HG03039 (cell line): ENCODE results near the gene KDM3B.
"Not testable (repeated sequence)": the region's sequence is repeated elsewhere in the genome, so short reads cannot be mapped to it uniquely, and the experiment has no call there.

Experiments
- ATAC-seq: cut with Tn5 transposase; IDR thresholded peaks from one replicate; pipeline ENCODE4 v1.9.1; 2021; ENCODE audit warnings: mild to moderate bottlenecking, moderate library complexity; ENCODE audit not compliant: unreplicated experiment

The KDM3B gene

DNA sequence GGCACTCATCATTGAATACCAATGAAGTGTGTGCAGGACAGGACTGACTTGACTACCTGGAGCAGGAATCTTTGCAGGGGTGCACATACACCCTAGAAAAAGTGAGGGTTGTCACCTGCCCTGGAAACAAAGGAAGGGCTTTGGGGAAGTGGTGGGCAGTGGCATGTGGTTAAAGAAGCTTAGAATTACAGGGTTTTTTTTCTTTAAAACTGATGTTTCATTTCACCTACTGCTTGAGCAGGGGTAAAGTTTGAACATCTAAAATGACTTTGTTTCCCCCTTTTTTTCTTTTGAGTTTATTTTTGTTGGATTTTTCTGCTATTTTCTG lies 2.0 kb upstream of the KDM3B start:
- no peak for ATAC-seq

DNA sequence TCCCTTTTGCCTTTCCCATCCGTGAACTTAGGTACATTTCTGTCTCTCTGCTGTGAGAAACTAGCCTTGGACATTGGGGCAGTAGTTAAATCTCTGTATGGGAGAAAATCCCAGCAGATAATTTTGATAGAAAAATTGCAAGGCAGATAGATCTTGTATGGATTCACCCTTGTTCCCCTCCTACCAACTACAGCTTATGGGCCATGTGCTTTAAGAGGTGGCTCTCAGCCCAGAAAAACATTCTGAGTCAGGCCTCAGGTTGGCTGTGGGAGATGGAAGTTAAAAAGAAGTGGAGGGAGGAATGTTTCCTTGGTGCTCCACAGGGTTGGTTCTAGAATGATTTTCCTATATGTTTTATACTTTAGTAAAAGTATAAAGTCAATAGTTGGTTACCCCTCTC lies 1.4 kb upstream of the KDM3B start:
- ATAC-seq, result no peak

DNA sequence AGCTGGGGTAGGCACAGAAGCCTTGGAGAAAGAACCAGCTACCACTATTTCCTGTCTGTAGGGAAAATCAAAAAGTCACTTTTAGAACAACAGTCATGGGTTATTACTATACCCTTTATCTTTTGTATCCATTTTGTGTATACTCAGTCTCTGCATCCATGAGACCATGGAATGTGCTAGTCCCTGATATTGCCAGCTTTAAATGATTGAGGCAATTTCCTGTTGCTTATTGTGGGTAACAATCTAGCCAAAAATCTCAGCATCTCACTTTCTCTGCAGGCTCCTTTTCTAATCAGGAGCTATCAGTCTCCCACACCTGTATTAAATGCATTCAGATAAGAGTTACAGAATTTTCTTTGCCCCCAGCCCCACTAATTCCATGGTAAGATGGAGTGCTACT lies 968 bp upstream of the KDM3B start:
- ATAC-seq, result no peak

DNA sequence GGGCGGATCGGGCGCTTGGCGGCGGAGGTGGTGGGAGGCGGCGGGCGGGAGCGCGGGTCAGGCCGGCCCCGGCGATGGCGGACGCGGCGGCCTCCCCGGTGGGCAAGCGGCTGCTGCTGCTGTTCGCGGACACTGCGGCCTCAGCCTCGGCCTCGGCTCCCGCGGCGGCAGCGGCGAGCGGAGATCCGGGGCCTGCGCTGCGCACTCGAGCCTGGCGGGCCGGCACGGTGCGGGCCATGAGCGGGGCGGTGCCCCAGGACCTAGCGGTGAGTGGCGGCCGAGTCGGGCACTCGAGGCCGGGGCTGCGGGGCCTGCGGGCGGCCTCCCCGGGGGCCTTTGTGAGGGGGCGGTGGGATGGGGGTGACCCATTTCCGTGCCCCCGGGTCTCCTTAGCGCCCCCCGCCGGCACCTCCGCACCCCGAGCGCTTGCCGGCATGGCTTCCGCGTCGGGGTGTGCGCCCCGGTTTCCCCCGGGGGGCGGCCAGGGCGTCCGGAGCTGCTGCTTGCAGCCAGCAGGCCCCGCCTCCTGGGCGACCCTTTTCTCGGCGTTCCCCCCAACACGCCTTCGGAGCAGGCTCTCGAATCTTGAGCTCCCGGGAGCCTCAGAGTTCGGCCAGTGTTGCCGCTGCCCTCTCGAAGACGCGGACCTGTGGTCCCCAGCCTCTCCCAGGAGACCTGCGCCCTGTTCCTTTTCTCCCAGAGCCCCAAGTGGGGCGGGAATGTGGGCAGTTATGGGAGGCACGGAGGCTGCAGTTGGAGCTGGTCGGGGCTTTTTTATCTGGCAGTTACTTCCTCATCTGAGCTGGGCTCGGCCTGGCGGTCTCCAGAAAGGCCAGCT lies 456 bp downstream of the KDM3B start:
- peak; percentile 37 for ATAC-seq

DNA sequence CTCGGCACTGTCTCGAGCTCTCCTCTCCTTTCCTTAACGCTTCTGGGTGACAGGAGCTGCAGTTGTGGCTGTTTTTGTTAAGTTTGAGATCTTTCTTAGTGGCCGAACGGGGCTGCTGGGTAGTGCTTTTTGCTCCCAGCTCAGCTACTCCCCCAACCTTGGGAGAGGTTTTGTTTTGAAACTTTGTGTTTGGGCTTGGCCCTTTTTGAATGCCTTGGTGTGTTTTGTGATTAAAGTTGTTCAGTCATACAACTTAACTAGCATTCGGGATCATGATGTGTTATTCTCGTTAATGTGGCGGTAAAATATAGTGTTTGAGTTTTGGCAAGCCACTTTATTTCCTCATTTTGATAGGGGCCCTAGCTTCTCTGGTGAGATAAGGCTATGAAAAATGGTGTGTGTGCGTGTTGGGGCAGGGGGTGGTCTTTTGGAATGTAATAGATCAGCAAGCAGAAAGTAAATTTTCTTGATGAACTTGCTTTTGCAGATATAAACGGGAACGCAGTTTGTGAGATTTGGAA lies 1.1 kb downstream of the KDM3B start:
- no peak for ATAC-seq

DNA sequence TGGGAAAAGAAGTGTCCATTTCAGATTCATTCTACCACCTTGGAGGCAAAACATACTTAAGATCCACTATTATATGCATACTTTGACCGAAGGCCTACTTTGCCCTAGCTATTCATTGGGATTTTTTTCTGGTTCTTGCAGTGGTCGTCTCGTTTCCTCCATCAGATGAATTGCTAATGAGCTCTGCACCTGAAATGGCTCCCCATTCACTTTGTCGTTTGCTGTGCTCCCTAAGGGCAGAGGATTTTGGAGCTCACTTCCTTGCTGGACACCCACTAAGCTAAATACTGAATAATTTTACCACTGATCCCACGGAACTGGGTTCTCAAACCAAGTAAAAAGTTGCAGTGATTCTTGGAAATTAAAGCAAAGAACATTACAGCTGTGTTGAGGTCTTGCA lies 1.9 kb downstream of the KDM3B start:
- no peak for ATAC-seq

DNA sequence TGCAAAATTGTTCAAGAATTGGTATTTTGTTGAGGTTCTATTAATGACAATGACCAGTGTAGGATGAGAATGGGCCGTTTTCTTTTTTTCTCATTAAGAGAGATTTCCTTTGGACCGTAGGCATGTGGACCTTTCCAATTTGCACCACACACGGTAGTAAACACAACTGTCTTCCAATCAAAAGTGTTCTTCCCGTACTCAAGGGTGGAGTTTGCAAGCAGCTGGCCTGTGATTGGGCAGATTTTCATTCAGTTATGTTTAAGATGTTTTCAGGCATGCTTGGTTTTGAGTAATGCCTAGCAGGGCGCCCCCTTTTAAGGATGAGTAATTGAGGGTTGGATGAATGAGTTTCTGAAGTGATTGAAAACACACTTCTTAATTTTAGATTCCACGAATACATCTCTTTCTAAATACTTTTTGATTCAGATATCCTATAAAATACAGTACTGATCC lies 2.5 kb downstream of the KDM3B start:
- peak; percentile 37 for ATAC-seq

DNA sequence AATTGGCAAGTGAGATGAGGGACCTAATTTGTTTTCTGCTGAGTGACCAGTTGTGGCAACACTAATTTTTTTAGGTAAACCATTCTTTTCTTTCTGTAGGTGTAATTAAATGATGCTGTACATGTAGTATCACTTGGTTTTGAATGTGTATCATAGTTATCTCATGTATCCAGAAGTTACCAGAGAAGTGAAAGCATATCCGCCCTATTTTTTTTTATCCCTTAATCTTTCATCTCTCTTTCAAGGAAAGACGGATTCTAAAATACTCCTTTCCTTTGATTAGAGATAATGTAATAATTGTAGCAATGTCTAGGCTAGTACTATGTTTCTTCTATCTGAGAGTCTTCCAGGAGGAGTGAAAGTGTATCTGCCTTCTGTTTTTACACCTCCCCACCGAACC lies 7.1 kb downstream of the KDM3B start:
- no peak for ATAC-seq

DNA sequence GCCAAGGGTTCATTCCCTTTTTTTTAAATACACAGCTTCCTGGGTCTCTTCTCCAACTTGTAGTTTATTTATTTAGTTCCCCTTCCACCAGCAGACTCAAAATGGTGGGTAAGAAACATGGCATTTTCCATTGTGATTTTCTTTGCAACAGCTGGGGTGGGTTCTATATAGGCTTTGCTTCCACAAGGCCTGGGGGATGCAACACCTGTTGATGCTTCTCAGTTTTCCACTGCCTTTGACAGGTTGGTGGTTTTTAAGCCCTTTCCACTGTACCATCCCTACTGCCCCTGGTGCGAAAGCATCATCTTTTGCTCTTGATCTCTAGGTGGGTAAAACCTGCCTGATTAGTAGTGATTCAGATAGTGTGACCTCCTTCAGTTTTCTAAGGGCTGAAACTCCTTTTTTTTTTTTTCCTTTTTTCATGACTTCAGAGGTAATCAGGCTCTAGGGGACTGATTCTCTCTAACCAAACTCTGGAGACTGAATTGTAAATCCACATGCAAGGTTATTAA lies 8.5 kb downstream of the KDM3B start:
- no peak for ATAC-seq

DNA sequence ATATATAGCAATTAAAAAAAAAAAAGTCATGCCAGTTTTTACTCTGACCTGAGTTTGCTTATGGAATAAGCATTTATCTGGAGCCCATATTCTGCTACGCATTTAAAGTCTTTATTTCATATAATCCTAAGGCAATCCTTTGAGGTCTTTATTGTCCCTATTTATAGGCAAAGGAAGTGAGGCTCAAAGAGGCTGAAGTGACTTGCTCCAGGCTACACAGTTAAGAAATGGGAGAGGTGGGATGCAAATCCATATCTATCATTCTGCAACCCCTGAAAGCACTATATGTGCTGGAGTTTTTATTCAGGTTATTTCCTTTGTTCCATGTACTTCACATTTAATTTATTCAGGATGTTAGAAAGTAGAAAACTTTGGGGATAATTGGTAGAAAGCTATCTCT lies 12.1 kb downstream of the KDM3B start:
- ATAC-seq, result no peak

DNA sequence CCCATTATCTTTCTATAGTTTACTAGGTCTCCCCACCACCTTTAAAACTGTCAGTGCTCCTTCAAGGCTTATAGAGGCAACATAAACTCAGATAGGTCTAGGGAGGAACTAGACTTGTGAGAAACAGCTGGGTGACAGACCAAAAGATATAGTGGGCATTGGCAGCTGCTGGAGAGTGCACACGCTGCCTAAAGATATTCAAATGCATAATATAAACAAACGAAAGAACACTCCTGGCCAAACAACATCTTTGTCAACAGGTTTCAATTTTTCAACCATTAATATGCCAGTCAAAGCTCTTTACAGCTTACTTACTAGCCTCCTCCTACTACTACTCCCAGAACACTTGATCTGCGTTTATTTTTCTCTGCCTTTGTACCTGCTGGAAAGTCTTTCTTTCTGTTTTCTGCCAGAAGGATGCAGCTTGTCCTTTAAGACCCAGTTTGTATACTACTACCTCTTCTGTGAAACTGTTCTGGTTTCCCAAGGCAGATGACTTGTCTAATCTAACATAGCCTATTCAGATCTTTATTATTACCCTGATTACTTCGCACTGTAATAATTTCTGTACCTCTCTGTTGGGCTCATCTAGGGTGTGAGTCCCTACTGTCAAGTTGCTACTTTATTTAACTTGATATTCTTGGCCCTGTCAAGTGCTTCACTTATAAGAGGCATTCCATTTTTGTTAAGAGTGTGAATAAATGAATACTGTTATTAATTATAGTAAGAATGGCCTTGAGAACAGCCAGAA lies 14.3 kb downstream of the KDM3B start:
- no peak for ATAC-seq

DNA sequence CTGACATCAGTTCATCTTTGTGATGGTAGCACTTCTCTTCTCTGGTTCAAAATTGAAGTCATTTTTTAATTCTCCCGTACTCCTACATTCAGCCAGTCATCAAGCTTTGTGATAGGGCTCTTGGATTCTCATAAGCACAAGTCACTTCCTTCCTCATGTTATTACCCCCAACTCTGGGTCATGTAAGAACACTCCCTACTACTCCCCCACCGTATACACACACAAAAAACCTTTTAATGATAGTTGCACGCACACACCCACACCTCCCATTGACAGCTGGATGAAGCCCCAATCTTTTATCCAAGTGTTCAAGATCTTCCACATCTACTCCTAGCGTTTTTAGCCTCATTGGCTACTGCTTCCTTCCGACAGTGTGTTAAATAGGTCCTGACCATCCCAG lies 16.8 kb downstream of the KDM3B start:
- ATAC-seq, result no peak

DNA sequence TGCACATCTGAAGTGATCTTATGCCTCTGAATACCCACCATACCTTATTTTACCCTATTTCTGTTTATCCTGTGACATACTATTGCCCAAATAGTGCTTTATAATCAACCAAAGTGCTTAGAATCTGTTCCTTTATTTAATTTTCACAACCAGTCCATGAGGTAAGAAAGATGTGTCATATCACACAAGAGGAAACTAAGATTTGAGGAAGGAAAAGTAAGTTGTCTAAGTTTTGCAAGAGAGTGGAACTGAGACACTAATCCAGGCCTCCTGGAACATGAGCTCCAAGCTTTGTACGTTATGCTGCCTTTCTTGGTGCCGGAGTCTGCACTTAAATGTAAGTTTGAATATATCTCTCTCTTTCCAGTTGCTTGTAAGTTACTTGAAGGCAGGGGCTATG lies 17.2 kb downstream of the KDM3B start:
- no peak for ATAC-seq

DNA sequence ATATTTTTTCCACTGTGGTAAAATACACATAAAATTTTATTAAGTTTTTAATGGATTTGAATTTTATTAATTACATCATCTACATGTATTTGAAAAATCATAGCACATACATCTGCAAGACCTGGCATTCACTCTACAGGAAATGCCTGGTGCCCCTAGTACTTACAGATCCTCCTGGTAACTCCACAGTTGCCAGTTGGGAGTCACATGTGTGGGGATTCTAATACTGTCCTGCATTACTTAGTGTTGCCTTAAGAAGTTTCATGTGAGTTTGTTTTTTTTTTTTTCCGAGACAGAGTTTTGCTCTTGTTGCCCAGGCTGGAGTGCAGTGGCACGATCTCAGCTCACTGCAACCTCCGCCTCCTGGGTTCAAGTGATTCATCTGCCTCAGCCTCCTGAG lies 18.1 kb downstream of the KDM3B start:
- ATAC-seq, result no peak

DNA sequence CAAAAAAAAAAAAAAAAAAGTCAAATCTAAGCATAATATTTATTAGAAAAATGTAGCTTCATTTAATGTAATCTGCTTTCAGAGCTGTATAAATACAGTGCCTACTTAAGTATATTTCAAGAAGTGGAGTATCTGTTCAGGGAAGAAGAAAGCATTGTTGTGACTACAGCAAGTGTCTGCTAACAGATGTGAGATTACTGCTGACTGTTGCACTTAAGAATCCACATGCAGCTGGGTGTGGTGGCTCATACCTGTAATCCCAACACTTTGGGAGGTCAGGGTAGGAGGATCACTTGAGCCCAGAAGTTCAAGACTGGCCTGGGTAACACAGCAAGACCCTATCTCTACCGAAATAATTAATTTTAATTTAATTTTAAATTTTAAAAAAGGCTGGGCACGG lies 19.0 kb downstream of the KDM3B start:
- no peak for ATAC-seq

DNA sequence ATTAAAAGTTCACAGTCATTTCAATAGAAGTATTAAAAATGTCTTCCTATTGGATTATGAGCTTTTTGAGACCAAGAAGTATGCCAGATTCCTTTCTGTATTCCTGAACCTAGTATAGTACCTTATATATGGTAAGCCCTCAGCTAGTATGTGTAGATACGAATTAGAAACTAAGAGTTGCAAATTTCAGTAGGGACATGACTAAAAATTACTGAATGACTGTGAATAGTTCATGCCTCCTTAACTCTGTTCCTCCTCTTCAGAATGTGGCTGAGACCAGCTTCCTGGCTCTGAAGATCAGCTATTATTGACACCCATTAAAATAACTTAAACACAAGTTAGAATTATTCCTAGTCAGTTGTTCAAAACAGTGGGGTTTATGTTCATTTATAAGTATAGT lies 19.7 kb downstream of the KDM3B start:
- ATAC-seq, result peak; percentile 54

DNA sequence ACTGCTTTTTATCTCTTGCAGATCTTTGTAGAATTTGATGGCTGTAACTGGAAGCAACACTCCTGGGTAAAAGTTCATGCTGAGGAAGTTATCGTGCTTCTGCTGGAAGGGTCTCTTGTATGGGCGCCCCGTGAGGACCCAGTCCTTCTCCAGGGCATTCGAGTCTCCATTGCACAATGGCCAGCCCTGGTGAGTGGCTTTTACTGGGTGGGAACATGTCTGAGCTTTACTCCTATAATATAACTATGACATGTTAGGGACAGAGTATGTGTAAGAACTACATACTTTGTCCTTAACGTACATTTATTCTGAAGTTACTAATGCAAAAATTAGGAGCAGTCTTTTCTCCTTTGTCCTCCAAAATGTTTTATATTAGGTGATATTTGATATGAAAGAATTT lies 20.2 kb downstream of the KDM3B start:
- no peak for ATAC-seq

DNA sequence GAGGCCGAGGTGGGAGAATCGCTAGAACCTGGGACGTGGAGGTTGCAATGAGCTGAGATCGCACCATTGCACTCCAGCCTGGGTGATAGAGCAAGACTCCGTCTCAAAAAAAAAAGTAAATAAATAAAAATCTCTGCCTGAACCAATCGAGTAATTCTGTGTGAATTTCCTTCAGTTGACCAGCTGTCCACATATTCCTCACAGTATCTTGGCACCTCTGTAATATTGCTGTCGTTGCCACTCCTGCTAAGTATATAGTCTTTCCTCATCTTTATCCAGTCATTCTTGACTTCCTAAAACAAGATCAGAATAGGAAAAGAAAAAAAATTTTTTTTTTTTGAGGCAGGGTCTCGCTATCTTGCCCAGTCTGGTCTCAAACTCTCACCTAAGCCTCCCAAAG lies 29.9 kb downstream of the KDM3B start:
- ATAC-seq, result no peak

DNA sequence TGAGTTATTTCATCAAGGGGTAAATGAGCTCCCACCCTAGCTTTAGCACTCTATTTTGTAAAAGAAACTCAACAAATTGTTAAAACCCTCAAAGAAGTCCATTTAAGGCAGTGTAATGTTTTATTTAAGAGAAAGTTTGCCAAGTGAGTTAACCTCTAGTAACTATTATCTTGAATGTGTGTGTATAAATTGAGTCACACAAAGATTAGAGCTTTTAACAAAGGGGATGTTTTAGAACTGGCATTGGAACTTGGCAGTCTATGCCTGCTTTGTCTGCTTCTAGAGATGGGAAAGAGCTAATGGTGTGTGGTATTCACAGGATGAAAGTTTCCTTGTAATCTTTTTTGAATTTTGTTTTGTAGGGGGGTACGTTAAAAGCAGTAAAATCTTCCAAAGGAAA lies 33.2 kb downstream of the KDM3B start:
- no peak for ATAC-seq

DNA sequence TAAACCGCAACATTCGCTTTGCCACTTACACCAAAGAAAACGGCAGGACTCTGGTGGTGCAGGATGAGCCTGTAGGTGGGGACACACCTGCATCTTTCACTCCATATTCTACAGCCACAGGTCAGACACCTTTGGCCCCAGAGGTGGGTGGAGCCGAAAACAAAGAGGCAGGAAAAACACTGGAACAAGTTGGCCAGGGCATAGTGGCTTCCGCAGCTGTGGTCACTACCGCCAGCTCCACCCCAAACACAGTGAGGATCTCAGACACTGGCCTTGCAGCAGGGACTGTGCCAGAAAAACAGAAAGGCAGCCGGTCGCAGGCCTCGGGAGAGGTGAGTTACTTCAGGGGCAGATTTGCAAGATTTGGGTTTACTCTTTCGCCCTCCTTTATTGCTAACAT lies 33.8 kb downstream of the KDM3B start:
- no peak for ATAC-seq

DNA sequence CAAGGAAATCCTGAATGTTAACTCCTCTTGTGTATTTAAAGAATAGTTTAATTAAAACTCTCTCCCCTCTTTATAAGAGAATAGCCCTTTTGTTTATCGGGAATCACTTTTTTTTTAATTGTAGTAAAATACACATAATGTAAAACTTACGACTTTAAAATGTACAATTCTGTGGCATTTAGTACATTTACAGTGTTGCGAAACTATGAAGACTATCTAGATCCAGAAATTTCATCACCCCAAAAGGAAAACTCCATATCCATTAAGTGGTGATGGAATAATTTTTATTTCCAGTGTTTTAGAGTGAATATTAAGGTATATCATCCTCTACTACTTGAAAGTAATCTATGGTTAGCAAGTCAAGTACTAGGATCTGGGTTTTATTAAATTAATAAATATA lies 36.8 kb downstream of the KDM3B start:
- ATAC-seq, result no peak

DNA sequence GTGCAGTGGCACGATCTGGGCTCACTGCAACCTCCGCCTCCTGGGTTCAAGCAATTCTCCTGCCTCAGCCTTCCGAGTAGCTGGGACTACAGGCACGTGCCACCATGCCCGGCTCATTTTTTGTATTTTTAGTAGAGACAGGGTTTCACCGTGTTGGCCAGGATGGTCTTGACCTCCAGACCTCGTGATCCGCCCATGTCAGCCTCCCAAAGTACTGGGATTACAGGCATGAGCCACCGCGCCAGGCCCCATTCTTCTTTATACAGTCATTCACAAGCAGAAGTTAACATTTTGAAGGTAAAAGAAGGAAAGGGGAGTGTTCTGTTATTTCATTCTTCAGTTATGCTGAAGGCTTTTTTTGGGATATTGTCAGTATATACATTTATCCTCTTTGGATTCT lies 37.4 kb downstream of the KDM3B start:
- not testable (repeated sequence) for ATAC-seq
